DMS53 (cell line): ENCODE data around the gene BTBD3.

Source experiments
- DNase-seq: peaks from one replicate; lab custom pipeline; 2025; lab: John Stamatoyannopoulos, UW

BTBD3 gene

GRCh38 chr20:11912659-11913415 lies 4.9 kb upstream of the BTBD3 start:
- DNase-seq: no peak

GRCh38 chr20:11918391-11918845 lies 725 bp downstream of the BTBD3 start:
- DNase-seq: peak; percentile 45

- peak; percentile 93 for DNase-seq
Observed at GRCh38 chr20:11918981-11919380, 1.3 kb downstream of the BTBD3 start.

GRCh38 chr20:11919581-11919980 lies 1.9 kb downstream of the BTBD3 start:
- DNase-seq: peak; percentile 19

- DNase-seq: no peak
Observed at GRCh38 chr20:11920083-11920482, 2.4 kb downstream of the BTBD3 start.

- no peak for DNase-seq
Observed at GRCh38 chr20:11921321-11921720, 3.6 kb downstream of the BTBD3 start.

- DNase-seq: no peak
Observed at GRCh38 chr20:11922561-11922960, 4.9 kb downstream of the BTBD3 start.

- DNase-seq: no peak
Observed at GRCh38 chr20:11924923-11925322, 7.2 kb downstream of the BTBD3 start.

GRCh38 chr20:11926292-11926998 lies 8.8 kb downstream of the BTBD3 start:
- DNase-seq: no peak

- DNase-seq: no peak
Observed at GRCh38 chr20:11929947-11930346, 12.3 kb downstream of the BTBD3 start.

GRCh38 chr20:11935212-11936154 lies 17.8 kb downstream of the BTBD3 start:
- DNase-seq: peak; percentile 50

GRCh38 chr20:11936157-11936556 lies 18.5 kb downstream of the BTBD3 start:
- peak; percentile 93 for DNase-seq

GRCh38 chr20:11937230-11937629 lies 19.5 kb downstream of the BTBD3 start:
- no peak for DNase-seq

- no peak for DNase-seq
Observed at GRCh38 chr20:11941593-11942246, 24.0 kb downstream of the BTBD3 start.

- DNase-seq: no peak
Observed at GRCh38 chr20:11943778-11944177, 26.1 kb downstream of the BTBD3 start.

- DNase-seq: no peak
Observed at GRCh38 chr20:11948806-11949205, 31.1 kb downstream of the BTBD3 start.

GRCh38 chr20:11949711-11950110 lies 32.0 kb downstream of the BTBD3 start:
- no peak for DNase-seq

GRCh38 chr20:11951696-11952095 lies 34.0 kb downstream of the BTBD3 start:
- DNase-seq: no peak

- no peak for DNase-seq
Observed at GRCh38 chr20:11952639-11953038, 34.9 kb downstream of the BTBD3 start.

GRCh38 chr20:11957911-11958310 lies 40.2 kb downstream of the BTBD3 start:
- DNase-seq: no peak

- no peak for DNase-seq
Observed at GRCh38 chr20:11958855-11959254, 41.2 kb downstream of the BTBD3 start.

GRCh38 chr20:11965602-11966001 lies 47.9 kb downstream of the BTBD3 start:
- peak; percentile 16 for DNase-seq
